Measurements from ENCODE around the gene SFSWAP.
A peak's percentile ranks its signal among the peaks of the same experiment; 100 is the strongest.
"Not testable (repeated sequence)": the region's sequence is repeated elsewhere in the genome, so short reads cannot be mapped to it uniquely, and the experiment has no call there.

Gene SFSWAP

DNA sequence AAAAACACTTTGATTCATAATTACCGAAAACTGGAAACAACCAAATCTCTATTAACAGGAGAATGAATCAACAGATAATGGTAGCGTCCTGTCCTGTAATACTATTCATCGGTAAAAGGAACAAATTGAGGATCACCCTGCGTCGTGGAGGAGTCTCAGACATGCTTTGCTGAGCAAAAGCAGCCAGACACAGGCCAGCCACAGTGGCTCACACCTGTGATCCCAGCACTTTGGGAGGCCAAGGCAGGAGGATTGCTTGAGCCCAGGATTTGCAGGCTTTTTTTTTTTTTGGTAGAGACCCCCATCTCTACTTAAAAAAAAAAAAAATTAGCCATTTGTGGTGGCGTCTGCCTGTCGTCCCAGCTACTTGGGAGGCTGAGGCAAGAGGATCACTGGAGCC is 83.2 kb downstream of the SFSWAP start:
- DNase-seq: no peak

- no peak for DNase-seq
Measured at GRCh38 chr12:131794573-131794972, 83.7 kb downstream of the SFSWAP start.

DNA sequence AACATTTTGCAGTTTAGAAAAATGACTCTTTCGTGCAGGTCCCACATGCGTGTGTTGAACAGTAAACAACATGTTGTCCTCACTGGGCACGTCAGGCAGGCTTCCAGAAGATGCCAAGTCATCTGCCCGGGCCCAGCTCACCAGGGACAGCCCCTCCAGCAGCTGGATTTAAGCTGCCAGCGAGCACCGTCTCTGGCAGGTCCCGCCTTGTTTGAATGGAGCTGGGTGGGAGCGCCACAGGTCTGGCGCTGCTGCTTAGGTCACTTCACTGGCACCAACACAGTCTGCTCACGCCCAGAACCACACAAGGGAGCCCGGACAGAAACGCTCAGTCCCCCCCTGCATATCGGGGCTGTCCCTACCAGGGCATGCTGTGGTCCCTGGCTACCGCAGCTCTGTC is 84.2 kb downstream of the SFSWAP start:
- no peak for DNase-seq

GRCh38 chr12:131795690-131796410 is 85.0 kb downstream of the SFSWAP start:
- DNase-seq: no peak

DNA sequence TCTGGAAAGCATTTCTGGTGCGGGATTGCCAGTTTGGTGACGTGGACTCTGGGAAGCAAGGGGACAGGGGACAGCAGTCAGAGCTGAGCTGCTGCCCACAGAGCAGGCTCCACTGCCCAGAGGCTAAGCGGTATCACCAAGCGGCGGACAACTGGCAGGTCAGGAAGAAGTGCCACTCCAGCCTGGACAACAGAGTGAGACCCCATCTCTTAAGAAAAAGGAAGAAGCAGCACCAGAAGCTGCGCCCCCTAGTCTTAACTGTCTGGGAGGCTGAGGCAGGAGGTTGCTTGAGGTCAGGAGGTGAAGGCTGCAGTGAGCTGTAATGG is 85.5 kb downstream of the SFSWAP start:
- DNase-seq: no peak

GRCh38 chr12:131796754-131797587 is 86.1 kb downstream of the SFSWAP start:
- no peak for DNase-seq

DNA sequence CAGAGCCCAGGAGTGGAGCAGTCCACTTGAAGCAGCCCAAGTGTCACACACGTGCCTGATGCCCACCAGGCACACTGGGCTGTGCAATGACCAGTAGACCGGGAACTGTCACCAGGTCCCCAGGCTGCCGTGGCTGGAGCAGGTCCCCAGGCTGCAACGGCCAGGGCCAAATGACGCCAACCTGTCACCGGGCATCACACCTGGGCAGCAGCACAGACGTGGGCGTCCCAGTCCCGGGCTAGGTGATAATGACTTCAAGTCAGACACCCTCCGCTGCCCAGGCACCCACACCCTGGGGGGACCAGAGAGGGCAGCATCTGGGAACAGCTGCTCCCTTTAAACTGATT is 86.7 kb downstream of the SFSWAP start:
- DNase-seq: no peak

GRCh38 chr12:131799195-131799594 is 88.3 kb downstream of the SFSWAP start:
- no peak for DNase-seq

- DNase-seq: no peak
Measured at GRCh38 chr12:131799828-131800593, 89.1 kb downstream of the SFSWAP start.

DNA sequence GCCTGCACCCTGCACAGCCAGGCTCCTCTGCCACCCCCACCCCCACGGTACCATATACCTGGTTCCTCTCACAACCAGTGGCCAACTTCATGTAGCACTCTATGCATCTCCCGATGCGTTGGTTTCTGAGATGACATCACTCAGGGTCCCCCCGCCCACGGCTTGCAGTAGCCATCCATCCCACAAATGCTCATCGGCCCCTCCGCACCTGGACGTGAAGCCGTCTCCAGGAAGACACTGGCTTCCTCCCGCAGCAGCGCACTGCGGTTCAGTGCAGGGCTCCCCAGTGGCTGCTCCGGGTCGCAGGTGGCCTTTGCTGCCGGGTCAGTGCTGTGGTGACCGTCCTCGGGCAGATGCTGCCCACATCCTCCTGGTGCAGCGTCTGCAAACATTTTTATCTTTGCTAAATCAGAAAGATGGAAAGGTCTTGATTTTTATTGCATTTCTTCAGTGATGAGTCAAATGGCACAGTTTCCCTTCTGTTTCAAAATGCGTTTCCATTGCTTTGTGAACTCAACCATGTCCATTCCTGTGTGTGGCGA is 89.8 kb downstream of the SFSWAP start:
- DNase-seq: no peak

DNA sequence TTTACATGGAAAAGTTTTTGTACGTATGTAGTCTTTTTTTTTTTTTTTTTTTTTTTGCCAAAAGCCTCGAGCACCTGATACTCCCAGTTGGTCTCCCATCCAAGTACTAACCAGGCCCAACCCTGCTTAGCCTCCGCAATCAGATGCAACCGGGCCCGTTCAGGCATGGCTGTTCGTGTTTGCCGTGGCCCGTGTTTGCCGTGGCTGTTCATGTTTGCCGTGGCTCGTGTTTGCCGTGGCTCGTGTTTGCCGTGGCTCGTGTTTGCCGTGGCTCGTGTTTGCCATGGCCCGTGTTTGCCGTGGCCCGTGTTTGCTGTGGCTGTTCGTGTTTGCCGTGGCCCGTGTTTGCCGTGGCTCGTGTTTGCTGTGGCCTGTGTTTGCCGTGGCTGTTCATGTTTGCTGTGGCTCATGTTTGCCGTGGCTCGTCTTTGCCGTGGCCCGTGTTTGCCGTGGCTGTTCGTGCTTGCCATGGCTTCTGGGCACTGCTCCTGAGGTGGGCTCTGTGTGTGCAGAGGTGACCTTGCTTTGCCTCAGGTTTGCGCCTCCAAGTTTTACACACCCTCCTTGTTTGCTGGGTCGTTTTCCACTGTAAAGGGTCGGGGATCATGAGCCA is 90.5 kb downstream of the SFSWAP start:
- no peak for DNase-seq

- no peak for DNase-seq
Measured at GRCh38 chr12:131803961-131804521, 93.2 kb downstream of the SFSWAP start.

DNA sequence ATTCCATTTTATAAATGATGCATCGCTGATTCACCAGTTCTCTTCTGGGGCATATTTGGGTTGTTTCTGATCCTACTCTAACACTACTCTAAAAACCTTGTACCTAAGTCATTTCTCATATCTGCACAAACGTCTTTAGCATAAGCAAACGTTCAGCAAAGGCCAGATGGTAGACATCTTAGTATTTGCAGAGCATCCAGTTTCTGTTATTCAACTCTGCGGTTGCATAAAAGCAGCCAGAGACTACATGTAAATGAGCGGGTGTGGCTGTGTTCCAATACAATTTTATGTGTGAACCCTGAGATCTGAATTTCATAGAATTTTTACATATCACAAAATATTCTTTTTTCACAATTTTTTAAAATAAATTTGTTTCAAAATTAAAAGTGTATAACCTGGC is 94.5 kb downstream of the SFSWAP start:
- DNase-seq: no peak

- DNase-seq: no peak
Measured at GRCh38 chr12:131806674-131807073, 95.8 kb downstream of the SFSWAP start.

DNA sequence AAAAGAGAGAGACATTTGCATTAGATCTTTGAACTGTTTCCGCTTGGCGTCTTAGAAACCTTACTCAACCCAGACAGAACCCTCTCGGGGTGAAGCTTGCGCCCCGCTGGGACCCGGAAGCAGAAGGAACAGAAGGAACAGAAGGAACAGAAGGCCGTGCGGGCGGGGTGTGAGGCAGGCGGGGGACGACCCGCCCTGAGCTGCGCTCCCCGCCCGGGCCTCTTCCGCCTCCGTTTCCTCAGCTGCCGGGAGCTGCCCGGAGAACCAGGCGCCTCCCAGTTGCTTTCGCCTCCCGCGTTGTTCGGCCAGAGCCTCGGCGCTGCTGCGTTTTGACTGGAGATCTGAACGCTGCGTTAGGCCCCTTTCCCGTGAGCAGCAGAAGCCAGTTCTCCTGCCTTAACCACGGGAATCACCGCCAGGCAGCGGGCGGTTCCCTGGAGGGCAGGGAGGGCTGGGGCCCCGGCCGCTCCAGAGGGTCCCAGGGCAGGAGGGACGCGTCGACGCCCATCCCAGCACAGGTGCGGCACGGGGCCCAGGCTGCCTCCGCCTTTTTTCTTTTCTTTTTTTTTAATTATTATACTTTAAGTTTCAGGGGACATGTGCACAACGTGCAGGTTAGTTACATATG is 98.0 kb downstream of the SFSWAP start:
- DNase-seq: peak; percentile 17

DNA sequence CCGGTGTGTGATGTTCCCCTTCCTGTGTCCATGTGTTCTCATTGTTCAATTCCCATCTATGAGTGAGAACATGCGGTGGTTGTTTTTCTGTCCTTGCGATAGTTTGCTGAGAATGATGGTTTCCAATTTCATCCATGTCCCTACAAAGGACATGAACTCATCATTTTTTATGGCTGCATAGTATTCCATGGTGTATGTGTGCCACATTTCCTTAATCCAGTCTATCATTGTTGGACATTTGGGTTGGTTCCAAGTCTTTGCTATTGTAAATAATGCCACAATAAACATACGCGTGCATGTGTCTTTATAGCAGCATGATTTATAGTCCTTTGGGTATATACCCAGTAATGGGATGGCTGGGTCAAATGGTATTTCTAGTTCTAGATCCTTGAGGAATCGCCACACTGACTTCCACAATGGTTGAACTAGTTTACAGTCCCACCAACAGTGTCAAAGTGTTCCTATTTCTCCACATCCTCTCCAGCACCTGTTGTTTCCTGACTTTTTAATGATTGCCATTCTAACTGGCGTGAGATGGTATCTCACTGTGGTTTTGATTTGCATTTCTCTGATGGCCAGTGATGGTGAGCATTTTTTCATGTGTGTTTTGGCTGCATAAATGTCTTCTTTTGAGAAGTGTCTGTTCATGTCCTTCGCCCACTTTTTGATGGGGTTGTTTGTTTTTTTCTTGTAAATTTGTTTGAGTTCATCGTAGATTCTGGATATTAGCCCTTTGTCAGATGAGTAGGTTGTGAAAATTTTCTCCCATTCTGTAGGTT is 98.8 kb downstream of the SFSWAP start:
- not testable (repeated sequence) for DNase-seq

GRCh38 chr12:131810726-131811125 is 99.8 kb downstream of the SFSWAP start:
- no peak for DNase-seq

DNA sequence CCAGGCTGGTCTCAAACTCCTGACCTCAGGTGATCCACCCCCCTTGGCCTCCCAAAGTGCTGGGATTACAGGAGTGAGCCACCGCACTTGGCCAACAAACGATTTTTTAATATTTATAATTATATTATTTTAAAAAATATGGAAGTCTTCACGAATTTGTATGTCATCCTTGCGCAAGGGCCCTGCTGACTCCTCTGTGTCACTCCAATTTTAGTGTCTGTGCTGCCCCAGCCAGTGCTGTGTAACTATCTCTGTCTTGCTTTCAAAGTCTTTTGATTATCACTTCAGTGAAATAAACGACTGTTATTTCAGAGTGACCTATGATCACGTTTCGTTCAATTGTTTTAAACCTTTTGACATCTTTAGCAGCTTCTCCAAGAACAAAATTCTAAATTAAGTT is 104.2 kb downstream of the SFSWAP start:
- DNase-seq: no peak

GRCh38 chr12:131816495-131816894 is 105.6 kb downstream of the SFSWAP start:
- no peak for DNase-seq

DNA sequence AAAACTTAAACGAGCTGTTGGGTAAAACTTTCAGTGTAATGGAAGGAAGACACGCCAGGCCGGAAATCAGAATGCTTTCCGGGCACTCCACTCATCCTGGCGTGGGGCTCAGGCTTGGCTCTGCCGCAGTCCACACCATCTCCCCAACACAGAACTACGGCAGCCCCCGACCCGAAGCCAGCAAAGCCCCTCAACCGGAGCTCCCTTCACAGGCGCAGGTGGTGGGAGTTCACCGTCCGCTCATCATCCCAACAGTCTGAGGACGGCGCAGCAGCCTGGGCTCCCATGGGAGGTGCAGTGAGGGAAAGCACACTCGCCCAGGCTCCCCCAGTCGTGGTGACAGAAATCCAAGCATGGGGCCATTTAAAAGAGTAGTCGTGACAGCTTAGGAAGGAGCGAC is 106.4 kb downstream of the SFSWAP start:
- DNase-seq: no peak

GRCh38 chr12:131818821-131819585 is 108.1 kb downstream of the SFSWAP start:
- no peak for DNase-seq

Data from activated CD4-positive, alpha-beta T cell treated with anti-CD3 and anti-CD28 coated beads for 48 hours (primary cell).